Measurements from ENCODE around the gene SLC6A5.
A peak's percentile ranks its signal among the peaks of the same experiment; 100 is the strongest.

The SLC6A5 gene

GRCh38 chr11:20620988-20621387, 21.6 kb downstream of the SLC6A5 start:
- no peak for DNase-seq
- TF ChIP-seq GATA1 (IDR thresholded peaks at IDR 0.05; ENCODE audit: low read depth, low read length) (no peak), POLR2A (IDR thresholded peaks at IDR 0.05; ENCODE audit: low read length) (no peak)

DNA sequence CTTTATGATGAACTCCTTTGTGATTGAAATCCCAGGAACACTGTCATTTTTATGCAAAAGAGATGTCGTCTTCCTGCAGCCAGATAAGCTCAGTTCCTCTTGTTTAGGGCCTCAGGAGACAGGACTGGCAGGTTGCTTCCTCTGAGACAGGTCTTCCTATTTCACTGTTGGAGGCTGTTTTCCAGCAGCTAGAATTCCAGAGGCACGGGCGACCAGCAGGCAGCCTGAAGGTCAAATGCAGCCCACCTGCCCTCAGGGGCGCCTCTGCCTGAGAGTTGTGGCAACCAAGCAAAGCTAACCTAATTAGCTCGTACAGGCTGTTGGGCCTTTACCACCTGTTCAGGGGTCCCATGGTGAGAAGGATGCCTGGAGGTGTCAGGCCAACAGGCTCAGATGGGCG, 22.3 kb downstream of the SLC6A5 start:
- DNase-seq = no peak
- TF ChIP-seq POLR2A (IDR thresholded peaks at IDR 0.05; ENCODE audit: low read length) (no peak), GATA1 (IDR thresholded peaks at IDR 0.05; ENCODE audit: low read depth, low read length) (no peak)

GRCh38 chr11:20623252-20623651, 23.8 kb downstream of the SLC6A5 start:
- TF ChIP-seq GATA1 (IDR thresholded peaks at IDR 0.05; ENCODE audit: low read depth, low read length) = no peak
- no peak for TF ChIP-seq POLR2A (IDR thresholded peaks at IDR 0.05; ENCODE audit: low read length)
- no peak for DNase-seq

- DNase-seq = no peak
- TF ChIP-seq GATA1 (IDR thresholded peaks at IDR 0.05; ENCODE audit: low read depth, low read length) (no peak), POLR2A (IDR thresholded peaks at IDR 0.05; ENCODE audit: low read length) (no peak)
Measured at GRCh38 chr11:20626279-20626678, 26.9 kb downstream of the SLC6A5 start.

GRCh38 chr11:20627026-20627425, 27.6 kb downstream of the SLC6A5 start:
- no peak for TF ChIP-seq GATA1 (IDR thresholded peaks at IDR 0.05; ENCODE audit: low read depth, low read length)
- no peak for DNase-seq

GRCh38 chr11:20627701-20628100, 28.3 kb downstream of the SLC6A5 start:
- TF ChIP-seq POLR2A (IDR thresholded peaks at IDR 0.05; ENCODE audit: low read length) = no peak
- TF ChIP-seq GATA1 (IDR thresholded peaks at IDR 0.05; ENCODE audit: low read depth, low read length) = no peak
- DNase-seq = no peak

DNA sequence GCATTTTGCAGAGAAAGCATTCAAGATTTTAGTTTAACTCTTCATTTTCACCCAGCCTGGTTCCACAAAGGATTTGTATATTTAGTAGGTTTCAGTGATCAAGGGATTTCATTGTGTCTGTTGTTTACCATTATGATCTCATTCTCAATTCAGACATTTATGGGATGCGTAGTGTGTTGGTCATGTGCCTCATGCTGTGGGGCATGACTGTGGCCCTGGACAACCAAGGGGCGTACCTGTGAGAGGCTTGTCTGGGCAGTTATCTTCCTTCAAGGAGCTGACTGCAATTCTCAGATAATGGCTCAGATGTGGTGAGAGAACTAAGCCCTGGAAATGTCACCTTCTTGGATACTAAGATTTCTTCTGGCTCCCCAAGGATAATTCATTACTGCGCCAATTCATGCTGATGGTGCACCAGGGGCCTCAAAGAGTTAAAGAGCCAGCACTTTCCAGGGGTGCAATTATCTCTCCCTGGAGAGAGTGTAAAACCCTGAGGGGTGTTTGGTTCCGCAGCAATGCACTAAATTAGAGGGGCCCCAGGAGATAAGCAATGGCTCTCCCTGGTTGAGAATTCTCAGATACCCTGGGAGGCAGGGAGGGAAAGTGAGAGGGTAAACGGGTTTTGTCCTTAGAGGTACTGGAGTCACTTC, 32.2 kb downstream of the SLC6A5 start:
- no peak for DNase-seq
- TF ChIP-seq GATA1 (IDR thresholded peaks at IDR 0.05; ENCODE audit: low read depth, low read length) (no peak), POLR2A (IDR thresholded peaks at IDR 0.05; ENCODE audit: low read length) (no peak)

GRCh38 chr11:20632169-20632532, 32.7 kb downstream of the SLC6A5 start:
- no peak for TF ChIP-seq GATA1 (IDR thresholded peaks at IDR 0.05; ENCODE audit: low read depth, low read length)
- no peak for TF ChIP-seq POLR2A (IDR thresholded peaks at IDR 0.05; ENCODE audit: low read length)
- DNase-seq = no peak

- TF ChIP-seq GATA1 (IDR thresholded peaks at IDR 0.05; ENCODE audit: low read depth, low read length) (no peak), POLR2A (IDR thresholded peaks at IDR 0.05; ENCODE audit: low read length) (no peak)
- DNase-seq = peak in 1 of 2 experiments; percentile 9
Measured at GRCh38 chr11:20634044-20634443, 34.6 kb downstream of the SLC6A5 start.

DNA sequence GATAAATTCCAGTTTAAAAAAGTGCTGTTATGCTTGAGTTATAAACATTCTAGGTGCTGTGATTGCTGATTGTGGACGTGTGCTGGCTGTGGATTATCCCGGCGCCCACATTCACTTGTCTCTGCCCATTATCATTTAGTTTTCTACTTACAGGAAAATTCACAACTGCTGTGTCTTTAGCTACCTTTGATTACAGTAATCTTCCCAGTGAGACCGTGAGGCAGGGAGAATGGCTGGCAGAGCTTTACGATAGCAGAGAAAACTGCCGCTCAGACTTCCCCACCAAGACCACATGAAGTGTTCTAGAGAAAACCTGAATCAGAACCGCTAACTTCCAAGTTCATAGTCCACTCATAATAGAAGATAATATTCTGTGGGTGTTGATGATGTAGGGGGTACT, 35.4 kb downstream of the SLC6A5 start:
- DNase-seq = no peak
- TF ChIP-seq POLR2A (IDR thresholded peaks at IDR 0.05; ENCODE audit: low read length) (no peak), GATA1 (IDR thresholded peaks at IDR 0.05; ENCODE audit: low read depth, low read length) (no peak)

GRCh38 chr11:20638074-20638473, 38.7 kb downstream of the SLC6A5 start:
- TF ChIP-seq GATA1 (IDR thresholded peaks at IDR 0.05; ENCODE audit: low read depth, low read length) (no peak), POLR2A (IDR thresholded peaks at IDR 0.05; ENCODE audit: low read length) (no peak)
- no peak for DNase-seq

GRCh38 chr11:20639688-20640087, 40.3 kb downstream of the SLC6A5 start:
- no peak for DNase-seq
- TF ChIP-seq POLR2A (IDR thresholded peaks at IDR 0.05; ENCODE audit: low read length) = no peak
- no peak for TF ChIP-seq GATA1 (IDR thresholded peaks at IDR 0.05; ENCODE audit: low read depth, low read length)

GRCh38 chr11:20640401-20640800, 41.0 kb downstream of the SLC6A5 start:
- TF ChIP-seq POLR2A (IDR thresholded peaks at IDR 0.05; ENCODE audit: low read length) (no peak), GATA1 (IDR thresholded peaks at IDR 0.05; ENCODE audit: low read depth, low read length) (no peak)
- no peak for DNase-seq

GRCh38 chr11:20644360-20644759, 45.0 kb downstream of the SLC6A5 start:
- TF ChIP-seq POLR2A (IDR thresholded peaks at IDR 0.05; ENCODE audit: low read length) (no peak), GATA1 (IDR thresholded peaks at IDR 0.05; ENCODE audit: low read depth, low read length) (no peak)
- no peak for DNase-seq

DNA sequence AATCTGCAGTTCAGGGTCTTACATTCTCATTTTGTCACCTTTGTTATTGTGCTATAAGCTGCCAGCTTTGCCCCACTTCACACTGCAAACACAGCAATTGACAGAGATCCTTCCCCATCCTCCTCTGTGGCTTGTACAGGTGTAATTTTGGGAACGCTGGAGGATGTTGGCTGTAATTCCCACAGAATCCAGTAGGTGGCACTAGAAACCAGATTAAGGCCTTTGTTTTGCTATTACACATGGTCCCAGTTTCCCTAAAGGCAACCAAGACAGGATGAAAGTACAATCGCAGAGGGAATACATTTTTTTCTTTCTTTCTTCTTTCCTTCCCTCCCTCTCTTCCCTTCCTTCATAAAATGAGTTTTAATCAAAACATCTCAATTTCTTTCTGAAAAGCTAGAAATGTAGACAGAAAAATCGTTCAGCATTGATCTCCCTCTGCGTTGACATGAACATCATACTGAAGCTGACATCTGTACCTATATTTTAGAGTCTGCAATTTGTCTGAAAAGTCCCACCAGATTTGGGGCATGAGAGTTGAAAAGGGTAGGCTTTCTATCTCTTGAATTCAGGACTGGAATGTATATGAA, 48.7 kb downstream of the SLC6A5 start:
- DNase-seq = peak; percentile 31 to 67
- TF ChIP-seq POLR2A (IDR thresholded peaks at IDR 0.05; ENCODE audit: low read length) (no peak), GATA1 (IDR thresholded peaks at IDR 0.05; ENCODE audit: low read depth, low read length) (no peak)

Data from erythroblast (primary cell).